ENCODE measurements around the gene COA1.

GRCh38 chr7:43768887-43769272 lies 39.6 kb upstream of the COA1 start:
- TF ChIP-seq, protein P1, sequence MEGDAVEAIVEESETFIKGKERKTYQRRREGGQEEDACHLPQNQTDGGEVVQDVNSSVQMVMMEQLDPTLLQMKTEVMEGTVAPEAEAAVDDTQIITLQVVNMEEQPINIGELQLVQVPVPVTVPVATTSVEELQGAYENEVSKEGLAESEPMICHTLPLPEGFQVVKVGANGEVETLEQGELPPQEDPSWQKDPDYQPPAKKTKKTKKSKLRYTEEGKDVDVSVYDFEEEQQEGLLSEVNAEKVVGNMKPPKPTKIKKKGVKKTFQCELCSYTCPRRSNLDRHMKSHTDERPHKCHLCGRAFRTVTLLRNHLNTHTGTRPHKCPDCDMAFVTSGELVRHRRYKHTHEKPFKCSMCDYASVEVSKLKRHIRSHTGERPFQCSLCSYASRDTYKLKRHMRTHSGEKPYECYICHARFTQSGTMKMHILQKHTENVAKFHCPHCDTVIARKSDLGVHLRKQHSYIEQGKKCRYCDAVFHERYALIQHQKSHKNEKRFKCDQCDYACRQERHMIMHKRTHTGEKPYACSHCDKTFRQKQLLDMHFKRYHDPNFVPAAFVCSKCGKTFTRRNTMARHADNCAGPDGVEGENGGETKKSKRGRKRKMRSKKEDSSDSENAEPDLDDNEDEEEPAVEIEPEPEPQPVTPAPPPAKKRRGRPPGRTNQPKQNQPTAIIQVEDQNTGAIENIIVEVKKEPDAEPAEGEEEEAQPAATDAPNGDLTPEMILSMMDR (IDR thresholded peaks at IDR 0.05) = no peak
- TF ChIP-seq, protein P2, sequence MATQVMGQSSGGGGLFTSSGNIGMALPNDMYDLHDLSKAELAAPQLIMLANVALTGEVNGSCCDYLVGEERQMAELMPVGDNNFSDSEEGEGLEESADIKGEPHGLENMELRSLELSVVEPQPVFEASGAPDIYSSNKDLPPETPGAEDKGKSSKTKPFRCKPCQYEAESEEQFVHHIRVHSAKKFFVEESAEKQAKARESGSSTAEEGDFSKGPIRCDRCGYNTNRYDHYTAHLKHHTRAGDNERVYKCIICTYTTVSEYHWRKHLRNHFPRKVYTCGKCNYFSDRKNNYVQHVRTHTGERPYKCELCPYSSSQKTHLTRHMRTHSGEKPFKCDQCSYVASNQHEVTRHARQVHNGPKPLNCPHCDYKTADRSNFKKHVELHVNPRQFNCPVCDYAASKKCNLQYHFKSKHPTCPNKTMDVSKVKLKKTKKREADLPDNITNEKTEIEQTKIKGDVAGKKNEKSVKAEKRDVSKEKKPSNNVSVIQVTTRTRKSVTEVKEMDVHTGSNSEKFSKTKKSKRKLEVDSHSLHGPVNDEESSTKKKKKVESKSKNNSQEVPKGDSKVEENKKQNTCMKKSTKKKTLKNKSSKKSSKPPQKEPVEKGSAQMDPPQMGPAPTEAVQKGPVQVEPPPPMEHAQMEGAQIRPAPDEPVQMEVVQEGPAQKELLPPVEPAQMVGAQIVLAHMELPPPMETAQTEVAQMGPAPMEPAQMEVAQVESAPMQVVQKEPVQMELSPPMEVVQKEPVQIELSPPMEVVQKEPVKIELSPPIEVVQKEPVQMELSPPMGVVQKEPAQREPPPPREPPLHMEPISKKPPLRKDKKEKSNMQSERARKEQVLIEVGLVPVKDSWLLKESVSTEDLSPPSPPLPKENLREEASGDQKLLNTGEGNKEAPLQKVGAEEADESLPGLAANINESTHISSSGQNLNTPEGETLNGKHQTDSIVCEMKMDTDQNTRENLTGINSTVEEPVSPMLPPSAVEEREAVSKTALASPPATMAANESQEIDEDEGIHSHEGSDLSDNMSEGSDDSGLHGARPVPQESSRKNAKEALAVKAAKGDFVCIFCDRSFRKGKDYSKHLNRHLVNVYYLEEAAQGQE (IDR thresholded peaks at IDR 0.05; ENCODE audit: insufficient read depth in 1 of 2, low read depth in 2 of 2, low read length in 1 of 2) = no peak
- TF ChIP-seq POLR2AphosphoS5 (IDR thresholded peaks at IDR 0.05; ENCODE audit: low read depth, low read length) (no peak), SIN3A (IDR thresholded peaks at IDR 0.05; ENCODE audit: borderline replicate concordance, insufficient read depth, low read depth, low read length) (no peak), TCF7L2 (IDR thresholded peaks at IDR 0.05; ENCODE audit: low read depth, low read length) (no peak)
